ENCODE results near the gene KAT2A.
A peak's percentile ranks its signal among the peaks of the same experiment; 100 is the strongest.

Gene KAT2A

DNA sequence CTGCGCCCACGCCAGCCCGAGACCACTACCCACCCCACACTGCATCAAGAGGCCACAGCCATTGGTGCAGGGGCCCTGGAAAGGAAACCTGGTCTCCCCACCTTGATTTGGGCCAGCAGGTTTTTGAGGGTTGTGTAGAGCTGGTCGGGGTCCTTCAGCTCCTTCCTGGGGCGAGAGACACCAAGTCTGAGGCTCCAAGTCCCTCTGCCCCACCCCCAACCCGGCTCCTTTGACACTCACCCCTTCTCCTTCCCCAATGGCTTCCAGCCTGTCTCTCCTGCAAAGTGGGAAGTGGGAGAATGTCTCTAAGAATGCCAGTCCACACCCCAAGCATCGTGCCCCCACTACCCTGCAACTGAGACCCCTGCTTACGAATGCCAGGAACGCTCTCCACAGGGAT lies 7.0 kb downstream of the KAT2A start:
- no peak for DNase-seq (ENCODE audit: low spot score)

DNA sequence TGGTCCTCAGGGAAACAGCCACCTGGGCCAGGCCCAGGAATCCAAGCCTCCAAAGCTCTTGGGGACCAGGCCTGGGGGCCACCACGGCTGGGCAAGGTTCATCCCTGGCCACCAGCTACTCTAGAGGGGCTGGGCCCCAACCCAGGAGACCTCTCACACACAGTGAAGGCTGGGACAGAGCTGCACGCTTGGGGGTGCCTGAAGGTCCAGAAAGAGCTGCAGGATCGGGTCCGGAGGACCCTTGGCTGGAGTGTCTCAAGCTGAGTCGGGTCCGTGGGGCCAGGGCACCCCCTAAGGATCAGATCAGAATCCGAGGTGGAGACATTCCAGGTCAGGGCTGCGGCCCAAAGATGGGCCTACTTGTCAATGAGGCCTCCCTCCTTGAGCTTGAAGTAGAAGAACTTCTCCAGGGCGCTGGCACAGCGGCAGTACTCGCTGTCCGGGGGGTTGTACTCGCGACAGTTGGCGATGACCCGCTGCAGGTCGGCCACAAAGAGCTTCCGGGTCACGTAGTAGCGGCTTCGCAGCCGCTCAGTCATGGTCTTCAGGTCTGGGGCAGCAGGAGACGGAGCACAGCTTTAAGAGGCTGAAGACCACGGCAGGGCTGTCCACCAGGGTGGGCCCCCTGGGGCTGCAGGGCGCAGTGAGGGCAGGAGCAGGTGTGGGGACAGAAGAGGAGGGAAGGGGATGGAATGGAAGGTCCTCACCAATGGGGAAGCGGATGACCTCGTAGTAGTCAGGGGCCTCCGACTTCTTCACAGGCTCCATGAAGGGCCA lies 7.7 kb downstream of the KAT2A start:
- no peak for DNase-seq (ENCODE audit: low spot score)

DNA sequence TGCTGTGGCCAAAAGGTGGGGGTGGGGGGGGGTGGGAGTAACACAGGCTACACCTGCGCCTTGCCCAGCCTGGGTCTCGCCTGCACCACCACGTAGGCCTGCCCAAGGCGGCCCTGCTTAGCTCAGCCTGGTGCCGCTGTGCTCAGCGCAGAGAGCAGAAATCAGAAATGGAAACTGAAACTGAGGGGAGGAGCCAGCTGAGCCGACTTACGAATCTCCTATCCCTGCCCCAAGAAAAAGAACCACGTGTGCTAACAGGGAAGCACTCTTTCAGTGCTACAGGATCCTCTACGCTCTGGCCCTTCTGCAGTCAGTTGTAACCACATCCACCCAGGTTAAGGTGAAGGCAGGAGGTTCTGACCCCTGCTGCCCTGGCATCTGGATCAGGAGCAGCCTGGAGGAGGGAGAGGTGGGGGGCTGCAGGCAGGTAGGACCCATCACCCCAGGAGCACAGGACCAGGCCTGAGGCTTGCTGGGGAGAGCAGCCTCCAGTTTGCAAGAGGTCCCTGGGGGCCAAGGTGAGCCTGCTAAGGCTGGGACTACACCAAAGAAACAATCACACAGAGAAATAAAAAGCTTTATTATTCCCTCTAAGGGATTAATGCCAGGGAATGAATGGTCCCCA lies 8.5 kb downstream of the KAT2A start, which contains the start of gene DHX58:
Gene DHX58 (minus strand): TSS at position 163 of the 625 bp plus-strand sequence. CDS start 822 bp downstream, outside the sequence.
- DNase-seq (ENCODE audit: low spot score): peak; percentile 94

DNA sequence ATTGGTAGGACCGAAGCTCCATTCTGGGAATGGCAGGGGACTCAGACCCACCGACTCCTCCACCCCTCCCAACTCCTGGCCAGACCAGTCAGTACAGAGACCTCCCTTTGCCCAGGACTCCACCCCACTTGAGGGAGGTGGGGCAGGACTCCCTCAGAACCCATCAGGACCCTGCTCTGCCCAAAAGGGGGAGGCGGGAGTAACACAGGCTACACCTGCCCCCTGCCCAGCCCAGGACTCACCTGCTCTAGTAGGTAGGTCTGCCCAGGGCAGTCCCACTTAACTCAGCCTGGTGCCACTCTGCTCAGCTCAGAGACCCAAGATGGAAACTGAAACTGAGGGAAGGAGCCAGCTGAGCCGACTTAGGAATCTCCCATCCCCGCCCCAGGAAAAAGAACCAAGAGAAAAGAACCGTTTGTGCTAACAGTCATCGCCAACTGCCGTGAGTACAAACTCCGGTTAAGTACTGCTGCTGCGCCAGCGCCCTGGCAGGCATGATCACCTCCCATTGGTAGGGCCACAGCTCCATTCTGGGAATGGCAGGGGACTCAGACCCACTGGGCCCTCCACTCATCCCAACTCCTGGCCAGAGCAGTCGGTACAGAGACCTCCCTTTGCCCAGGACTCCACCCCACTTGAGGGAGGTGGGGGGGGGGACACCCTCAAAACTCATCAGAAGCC lies 9.2 kb downstream of the KAT2A start:
- DNase-seq (ENCODE audit: low spot score): peak; percentile 54

DNA sequence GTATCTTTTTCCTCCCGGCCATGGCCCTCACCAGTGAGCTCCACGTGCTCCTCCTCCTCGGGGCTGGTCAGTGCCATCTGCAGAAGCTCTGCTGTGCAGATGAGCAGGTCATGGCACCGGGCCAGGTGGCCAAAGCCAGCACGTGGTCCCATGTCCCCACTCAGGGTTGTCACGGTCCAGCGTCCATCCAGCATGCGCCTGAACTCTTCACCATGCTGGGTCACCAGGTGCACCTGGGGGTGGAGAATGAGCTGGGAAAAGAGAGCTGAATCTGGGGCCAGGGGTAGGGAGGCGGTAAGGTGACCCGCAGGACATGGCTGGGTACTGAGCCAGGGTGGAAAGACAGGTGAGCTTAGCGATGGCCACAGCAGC lies 9.9 kb downstream of the KAT2A start:
- no peak for DNase-seq (ENCODE audit: low spot score)

DNA sequence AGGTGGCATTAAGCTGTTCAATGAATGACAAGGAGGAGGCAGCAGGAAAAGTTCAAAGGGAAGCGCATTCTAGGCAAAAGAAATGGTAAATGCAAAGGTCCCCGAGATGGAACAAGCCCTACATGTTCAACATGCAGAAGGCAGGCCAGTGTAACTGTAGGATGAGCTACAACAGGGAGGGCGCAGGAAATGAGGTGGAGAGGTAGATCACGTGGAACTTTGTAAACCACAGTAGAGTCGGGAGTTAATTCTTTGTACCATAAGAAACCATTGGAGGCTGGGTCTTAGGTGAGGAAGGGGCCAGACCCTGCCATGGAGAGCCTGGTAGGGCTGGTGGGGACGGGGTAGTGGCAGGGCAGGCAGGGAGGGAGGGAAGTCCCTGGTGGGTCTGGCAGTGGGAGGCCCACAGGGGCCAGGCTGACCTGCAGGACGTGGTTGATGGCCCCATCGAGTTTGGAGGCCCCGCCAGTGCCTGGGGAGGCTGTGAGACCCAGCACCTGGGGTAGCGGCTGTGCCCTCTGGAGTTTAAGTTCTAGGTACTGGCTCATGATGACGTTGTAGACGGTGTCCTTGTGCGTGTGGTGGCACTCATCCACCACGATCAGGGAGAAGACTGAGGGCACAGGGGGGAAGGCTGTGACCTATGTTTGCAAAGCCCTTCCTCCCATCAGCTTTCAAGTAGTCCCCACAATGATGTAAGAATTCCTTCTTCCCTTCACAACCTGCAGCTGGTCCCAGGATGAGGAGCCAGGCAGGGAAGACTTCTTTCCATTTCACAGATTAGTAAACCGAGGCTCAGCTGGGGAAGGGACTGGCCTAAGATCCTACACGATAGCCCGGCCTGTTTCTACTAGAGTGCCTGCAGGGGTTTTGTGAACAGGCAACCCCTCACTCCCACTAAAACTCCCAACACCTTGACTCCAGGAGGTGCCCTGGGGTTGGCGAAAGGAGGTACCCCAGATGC lies 10.6 kb downstream of the KAT2A start:
- no peak for DNase-seq (ENCODE audit: low spot score)

DNA sequence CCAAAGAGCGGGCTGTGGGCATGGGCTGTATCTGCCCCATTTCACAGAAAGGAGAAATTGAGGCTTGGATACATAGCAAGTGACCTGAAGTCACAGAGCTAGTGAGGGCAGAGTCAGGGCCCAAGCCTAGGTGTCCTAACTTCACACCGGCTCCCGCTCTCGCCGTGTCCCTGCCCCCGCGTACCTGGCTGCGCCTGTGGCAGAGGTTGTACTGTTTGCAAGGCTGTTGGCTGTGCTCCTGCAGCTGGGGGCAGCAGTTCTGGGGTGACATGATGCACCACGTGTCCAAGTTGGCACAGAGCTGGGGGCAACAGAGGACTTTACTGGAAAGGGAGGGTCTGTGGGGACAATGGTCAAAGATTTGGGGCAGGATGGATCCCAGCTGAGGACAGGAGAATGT lies 12.1 kb downstream of the KAT2A start:
- no peak for DNase-seq (ENCODE audit: low spot score)

DNA sequence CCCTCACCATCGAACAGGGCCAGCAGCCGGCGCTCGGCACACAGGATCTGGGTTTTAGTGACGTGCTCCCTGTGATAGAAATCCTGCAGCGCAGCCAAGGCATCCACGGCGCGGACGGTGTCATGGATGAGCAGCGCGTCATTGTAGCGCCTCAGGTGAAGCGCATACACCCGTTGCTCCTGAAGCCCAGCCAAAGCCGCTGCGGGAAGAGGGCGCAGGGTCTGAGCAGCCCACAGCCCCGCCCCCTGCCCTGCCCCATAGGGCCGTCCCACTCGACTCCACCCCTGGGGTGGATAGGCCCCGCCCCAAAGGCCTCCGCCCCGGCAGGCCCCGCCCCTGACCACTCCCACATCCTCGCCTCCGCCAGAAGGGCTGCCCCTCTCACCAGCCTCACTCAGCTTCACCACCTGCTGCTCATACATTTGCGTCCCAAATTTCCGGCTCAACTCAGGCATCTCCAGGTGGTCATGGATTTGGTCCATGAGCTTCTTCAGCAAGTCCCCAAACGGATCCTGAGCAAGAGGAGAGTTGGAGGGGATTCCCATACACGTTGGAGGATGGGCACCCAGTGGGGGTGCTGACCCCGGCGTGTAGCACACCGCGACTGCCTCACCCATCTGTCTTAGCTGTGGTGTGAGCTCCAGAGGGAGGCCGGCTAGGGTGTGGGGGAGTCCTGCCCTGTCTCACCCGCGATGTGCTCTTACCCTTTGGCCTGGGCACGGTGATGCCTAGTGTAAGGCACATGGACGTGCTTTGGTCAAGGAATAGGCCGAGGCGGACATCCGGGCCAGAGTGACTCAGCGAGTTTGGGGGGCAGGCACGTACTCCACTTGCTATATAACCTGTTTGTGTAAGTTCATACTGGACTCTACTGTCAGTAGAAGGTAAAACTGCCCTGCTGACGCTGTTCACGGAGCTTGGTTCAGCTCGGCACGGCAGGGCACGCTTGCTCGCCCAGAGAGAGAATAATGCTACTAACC lies 13.3 kb downstream of the KAT2A start:
- DNase-seq (ENCODE audit: low spot score): peak; percentile 76

DNA sequence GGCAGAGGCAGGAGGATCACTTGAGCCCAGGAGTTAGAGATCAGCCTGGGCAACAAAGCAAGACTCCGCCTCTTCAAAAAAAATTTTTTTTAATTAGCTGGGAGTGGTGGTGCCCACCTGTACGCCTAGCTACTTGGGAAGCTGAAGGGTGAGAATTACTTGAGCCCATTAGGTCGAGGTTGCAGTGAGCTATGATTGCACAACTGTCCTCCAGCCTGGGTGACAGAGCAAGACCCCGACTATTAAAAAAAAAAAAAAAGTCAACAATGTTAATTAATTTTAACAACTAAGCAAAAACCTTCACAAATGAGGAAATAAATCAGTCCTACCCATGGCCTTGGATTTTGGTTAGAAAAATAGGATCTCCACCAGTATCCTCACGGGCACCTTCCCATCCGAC lies 14.0 kb downstream of the KAT2A start:
- DNase-seq (ENCODE audit: low spot score): no peak

DNA sequence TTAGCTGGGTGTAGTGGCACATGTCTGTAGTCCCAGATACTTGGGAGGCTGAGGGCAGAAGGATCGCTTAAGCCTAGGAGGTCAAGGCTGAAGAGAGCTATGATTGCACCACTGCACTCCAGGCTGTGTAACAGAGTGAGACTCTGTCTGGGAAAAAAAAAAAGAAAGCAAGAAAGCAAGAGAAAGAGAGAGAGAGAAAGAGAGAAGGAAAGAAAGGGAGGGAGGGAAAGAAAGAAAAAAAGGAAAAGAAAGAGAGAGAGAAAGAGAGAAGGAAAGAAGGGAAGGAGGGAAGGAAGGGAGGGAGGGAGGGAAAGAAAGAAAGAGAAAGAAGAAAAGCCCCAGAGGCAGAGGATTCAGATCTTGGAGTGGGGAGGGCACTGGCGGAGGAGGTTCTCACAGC lies 15.2 kb downstream of the KAT2A start:
- no peak for DNase-seq (ENCODE audit: low spot score)

DNA sequence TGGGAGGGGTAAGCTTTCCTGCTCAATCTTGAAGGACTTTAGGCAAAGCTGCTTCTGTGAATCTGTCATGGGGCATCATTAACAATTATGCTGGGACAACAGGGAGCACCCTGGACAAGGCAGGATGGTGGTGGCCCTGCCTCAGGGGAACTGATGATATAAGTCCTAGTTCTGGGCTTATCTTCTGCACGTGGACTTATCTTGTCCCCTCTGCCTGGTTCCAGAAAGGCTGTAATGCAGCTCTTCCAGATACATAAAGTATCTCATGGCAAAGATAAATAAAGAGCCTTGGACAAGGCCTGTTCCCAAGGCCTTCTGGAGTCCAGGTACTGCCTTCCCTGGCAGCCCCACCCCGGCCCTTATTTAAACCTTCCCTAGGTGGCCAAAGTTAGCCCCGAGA lies 16.9 kb downstream of the KAT2A start:
- DNase-seq (ENCODE audit: low spot score): no peak

DNA sequence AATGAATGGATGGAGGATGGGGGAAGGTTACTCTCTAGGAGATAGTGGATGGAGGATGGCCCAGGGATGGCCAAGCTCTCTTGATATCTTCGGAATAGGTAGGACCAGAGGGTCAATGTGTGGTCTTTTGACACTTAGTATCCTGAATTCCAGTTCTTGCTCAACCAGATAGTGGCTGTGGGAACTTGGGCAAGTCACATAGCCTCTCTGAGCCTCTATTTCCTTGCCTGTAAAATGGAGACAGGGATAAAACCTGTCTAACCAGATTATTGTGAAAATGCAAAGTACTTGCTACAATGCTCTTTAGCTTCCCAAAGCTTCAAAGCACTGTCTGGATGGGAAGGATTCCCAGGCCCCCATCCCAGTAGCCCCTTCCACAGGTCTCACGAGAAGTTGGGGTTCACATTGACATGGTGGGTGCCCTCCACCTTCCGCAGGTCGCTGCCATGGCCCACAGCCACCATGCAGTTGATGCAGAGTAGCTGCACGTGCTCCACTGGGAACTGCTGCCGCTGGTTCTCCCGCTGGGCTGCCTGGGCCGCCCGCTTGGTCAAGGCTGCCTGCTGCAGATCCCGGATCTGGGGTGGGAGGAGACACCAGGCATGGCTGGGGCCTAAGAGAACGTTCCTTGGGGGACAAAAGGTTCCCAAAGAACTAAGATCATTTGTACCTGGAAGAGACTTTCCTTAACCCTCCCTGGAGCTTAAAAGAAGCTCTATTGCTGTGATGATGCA lies 17.8 kb downstream of the KAT2A start:
- DNase-seq (ENCODE audit: low spot score): no peak

DNA sequence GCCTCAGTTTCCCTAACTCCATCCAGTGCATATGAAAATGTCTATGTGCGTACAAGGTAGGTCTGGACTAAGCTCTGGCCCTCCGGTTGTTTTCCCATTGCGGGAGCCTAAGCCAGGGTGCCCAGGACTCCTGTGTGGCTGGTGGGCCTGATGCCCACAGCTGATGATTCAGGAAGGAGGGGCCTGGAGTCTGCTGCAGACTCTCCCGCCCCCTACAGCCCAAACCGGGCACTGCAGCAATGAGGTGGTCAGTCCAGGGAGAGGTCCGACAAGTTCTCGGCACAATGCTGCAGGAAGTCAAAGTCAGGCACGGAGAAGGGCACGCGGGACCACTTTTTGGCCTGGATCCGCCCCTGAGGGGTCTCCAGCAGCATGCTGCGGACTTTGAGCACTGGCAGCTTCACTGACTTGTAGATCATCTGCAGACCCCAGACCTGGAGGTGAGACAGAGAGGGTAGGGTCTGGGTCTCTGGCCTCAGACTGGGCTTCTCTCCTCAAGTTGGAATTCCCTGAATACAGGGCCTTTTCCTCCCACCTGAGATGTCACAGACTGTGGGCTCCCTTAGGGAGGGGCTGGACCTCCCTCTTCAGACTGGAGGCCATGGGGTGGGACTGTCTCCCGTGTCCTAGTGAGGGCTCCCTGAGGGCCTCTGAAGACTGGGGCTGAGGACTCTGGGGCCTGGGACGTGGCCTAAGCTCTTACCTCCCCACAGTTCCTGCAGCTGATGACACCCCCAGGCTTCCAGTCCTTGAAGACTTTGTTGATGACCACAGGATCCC lies 19.5 kb downstream of the KAT2A start:
- peak; percentile 88 for DNase-seq (ENCODE audit: low spot score)

DNA sequence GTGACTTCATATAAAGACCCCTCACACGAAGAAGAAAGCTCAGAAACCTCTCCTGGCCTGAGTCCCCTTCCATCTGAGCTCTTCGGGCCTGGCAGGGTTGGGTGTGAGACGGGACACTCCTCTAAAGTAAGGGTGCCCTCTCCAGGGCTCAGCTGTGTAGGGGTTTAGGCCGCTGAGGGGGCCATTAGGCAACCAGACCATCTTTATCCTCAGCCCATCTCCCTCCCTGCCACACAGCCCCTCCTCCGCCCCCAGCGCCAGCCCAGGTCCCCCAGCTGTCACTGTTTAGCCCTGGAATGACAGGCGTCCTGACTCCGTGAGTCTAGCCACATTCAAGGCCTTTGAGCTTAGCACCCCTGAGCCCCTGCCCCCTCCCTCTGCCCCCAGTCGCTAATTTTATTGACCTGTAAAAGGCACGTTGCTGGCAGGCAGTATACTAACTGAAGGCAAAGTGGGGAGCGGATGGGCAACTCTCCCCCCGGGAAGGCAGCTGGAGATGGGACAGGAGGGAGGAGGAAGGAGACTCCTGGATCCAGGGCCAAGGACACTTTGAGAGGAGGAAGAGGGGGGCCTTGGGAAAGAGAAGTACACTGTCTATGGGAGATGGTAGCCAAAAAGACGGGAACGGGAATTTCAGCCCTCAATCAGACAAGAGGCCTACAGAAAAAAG lies 22.3 kb downstream of the KAT2A start:
- DNase-seq (ENCODE audit: low spot score): no peak

DNA sequence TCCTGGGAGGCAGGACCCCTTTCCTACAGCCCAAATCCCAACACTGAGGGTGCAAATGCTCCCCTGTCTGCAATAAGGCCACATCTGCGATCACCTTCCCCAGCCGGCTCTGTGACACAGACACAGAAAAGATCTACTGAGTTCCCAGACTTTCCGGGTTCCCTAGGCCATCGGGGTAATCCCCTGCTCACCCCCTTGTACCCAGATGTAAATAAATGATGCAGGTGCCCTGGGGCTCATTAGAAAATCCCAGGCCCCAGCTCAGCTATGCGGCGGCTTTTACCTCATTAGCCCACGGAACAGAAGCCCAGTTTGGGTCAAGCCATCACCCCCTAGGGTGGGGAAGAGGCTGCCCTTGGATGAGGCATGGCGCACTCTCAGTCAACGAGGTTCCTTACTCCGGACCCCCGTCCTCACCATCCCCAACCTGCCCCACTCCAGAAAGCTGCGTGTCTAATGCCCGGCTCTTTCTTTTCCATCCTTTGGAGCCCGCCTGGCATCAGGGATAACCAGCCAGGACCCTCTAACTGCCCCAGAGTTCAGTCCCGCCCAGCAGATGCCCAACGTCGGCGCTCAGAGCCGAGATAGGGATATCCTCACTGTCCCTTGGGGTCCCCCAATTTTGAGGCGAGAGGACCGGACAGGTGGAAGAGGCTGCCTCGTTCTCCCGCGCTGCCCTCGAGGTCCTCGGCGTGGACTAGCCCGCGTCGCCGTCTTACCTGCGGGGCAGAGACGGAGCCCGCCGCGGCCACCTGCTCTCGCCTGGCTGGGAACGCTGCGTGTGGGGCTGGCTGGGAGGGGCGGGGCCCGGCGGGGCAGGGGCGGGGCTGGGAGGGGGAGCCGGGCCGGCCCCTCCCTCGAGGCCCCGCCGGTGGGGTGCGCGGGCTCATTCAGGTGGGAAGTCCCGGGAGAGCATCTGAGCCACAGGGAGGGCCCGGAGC lies 23.2 kb downstream of the KAT2A start, which contains the start of gene ZNF385C:
Gene ZNF385C (minus strand): TSS at position 783 of the 941 bp plus-strand sequence. CDS start 35,417 bp downstream, outside the sequence.
- no peak for DNase-seq (ENCODE audit: low spot score)

DNA sequence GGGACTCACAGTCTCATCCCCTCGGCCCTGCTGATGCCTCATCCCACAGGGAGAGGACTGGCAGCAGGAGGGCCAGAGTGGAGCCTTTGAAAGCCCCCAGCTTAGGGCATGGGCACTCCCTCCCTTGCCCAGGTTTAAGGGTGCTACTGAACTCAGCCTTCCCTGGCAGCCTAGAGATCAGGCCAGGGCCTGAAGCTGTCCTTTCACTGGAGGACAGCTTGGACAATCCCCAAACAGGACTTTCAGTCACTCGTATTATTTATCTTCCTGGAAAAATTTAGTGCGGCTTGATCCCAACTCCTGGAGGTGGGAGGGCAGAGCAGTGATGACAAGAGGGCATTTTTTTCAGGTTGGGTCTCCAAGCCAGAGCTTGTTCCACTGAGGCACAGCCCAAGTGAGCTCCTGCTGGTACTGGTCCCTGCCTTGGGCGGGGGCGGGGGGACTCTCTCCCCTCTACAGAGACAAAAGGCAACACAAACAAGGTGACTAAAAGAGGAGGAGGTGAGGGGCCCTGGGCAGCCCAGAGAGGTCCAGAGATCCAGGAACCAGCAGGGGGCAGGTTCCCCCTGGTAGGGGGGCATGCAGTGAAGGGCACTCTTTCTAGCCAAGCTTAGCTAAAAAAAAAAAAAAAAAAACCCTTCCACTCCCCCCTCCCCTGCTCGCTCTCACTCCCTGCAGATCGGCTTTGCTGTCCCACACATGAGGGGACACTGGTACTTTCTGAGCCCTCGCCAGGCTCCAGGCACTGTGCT lies 24.6 kb downstream of the KAT2A start:
- no peak for DNase-seq (ENCODE audit: low spot score)
